Activated CD8-positive, alpha-beta memory T cell treated with anti-CD3 and anti-CD28 coated beads, Interleukin-2, amount 50 U/mL, for 48 hours (primary cell): ENCODE data around the gene NFKBIZ.
"Not testable (repeated sequence)": the region's sequence is repeated elsewhere in the genome, so short reads cannot be mapped to it uniquely, and the experiment has no call there.

Experiments
- DNase-seq: peaks from one replicate; pipeline ENCODE4 v3.0.0-alpha.2; 2020

Gene NFKBIZ

GRCh38 chr3:101879102-101879501, 29.8 kb downstream of the NFKBIZ start:
- no peak for DNase-seq

- DNase-seq, result no peak
These were observed 30.4 kb downstream of the NFKBIZ start for GRCh38 chr3:101879623-101880284.

GRCh38 chr3:101884776-101885175, 35.5 kb downstream of the NFKBIZ start:
- no peak for DNase-seq

GRCh38 chr3:101885584-101885983, 36.3 kb downstream of the NFKBIZ start:
- DNase-seq, result not testable (repeated sequence)

GRCh38 chr3:101886626-101887025, 37.3 kb downstream of the NFKBIZ start:
- no peak for DNase-seq

- DNase-seq, result no peak
These were observed 39.3 kb downstream of the NFKBIZ start for GRCh38 chr3:101888653-101889052.

- DNase-seq, result no peak
These were observed 41.4 kb downstream of the NFKBIZ start for GRCh38 chr3:101890716-101891115.

GRCh38 chr3:101892648-101893047, 43.3 kb downstream of the NFKBIZ start:
- DNase-seq, result no peak

- no peak for DNase-seq
These were observed 46.9 kb downstream of the NFKBIZ start for GRCh38 chr3:101896083-101896757.

- no peak for DNase-seq
These were observed 47.7 kb downstream of the NFKBIZ start for GRCh38 chr3:101897013-101897412.

- no peak for DNase-seq
These were observed 48.7 kb downstream of the NFKBIZ start for GRCh38 chr3:101898039-101898438.

GRCh38 chr3:101898752-101899169, 49.4 kb downstream of the NFKBIZ start:
- DNase-seq, result no peak

GRCh38 chr3:101900316-101900715, 51.0 kb downstream of the NFKBIZ start:
- no peak for DNase-seq

GRCh38 chr3:101900736-101901135, 51.4 kb downstream of the NFKBIZ start:
- no peak for DNase-seq

GRCh38 chr3:101902041-101902440, 52.7 kb downstream of the NFKBIZ start:
- no peak for DNase-seq

GRCh38 chr3:101903451-101903871, 54.1 kb downstream of the NFKBIZ start:
- DNase-seq, result no peak

GRCh38 chr3:101905573-101905972, 56.3 kb downstream of the NFKBIZ start:
- DNase-seq, result not testable (repeated sequence)
